C4-2B (cell line): Measurements from ENCODE around the gene PGS1.

ENCODE experiments used
- CTCF ChIP-seq: fragments of 450-650 bp; conservative IDR thresholded peaks from 2 replicates; pipeline ENCODE4 v1.5.1; 2017; ENCODE audit warnings: mild to moderate bottlenecking
- ZFX ChIP-seq: fragments of 450-650 bp; IDR thresholded peaks from 2 replicates; pipeline ENCODE4 v1.6.1; 2017

- TF ChIP-seq ZFX (no peak), CTCF (no peak)
Measured at GRCh38 chr17:78342449-78343186, 35.8 kb upstream of the PGS1 start.
